Stimulated activated CD4-positive, alpha-beta T cell treated with anti-CD3 and anti-CD28 coated beads, Interleukin-4, amount 100 ng/mL, for 1 hour (primary cell): ENCODE results near the gene INPP5A.
"Not testable (repeated sequence)": the region's sequence is repeated elsewhere in the genome, so short reads cannot be mapped to it uniquely, and the experiment has no call there.

Experiments
- DNase-seq: peaks from one replicate; pipeline ENCODE4 v3.0.0-alpha.2; 2020

INPP5A gene

GRCh38 chr10:132584081-132584480 is 46.5 kb downstream of the INPP5A start:
- no peak for DNase-seq

GRCh38 chr10:132585732-132586722 is 48.4 kb downstream of the INPP5A start:
- DNase-seq = no peak

- no peak for DNase-seq
Observed at GRCh38 chr10:132586739-132587138, 49.2 kb downstream of the INPP5A start.

- no peak for DNase-seq
Observed at GRCh38 chr10:132587175-132587574, 49.6 kb downstream of the INPP5A start.

- no peak for DNase-seq
Observed at GRCh38 chr10:132588301-132589013, 50.9 kb downstream of the INPP5A start.

GRCh38 chr10:132589015-132589414 is 51.4 kb downstream of the INPP5A start:
- no peak for DNase-seq

- DNase-seq = no peak
Observed at GRCh38 chr10:132589681-132590080, 52.1 kb downstream of the INPP5A start.

GRCh38 chr10:132590094-132590751 is 52.6 kb downstream of the INPP5A start:
- DNase-seq = no peak

GRCh38 chr10:132590752-132591121 is 53.1 kb downstream of the INPP5A start:
- no peak for DNase-seq

- DNase-seq = no peak
Observed at GRCh38 chr10:132591166-132591971, 53.8 kb downstream of the INPP5A start.

GRCh38 chr10:132592790-132593383 is 55.3 kb downstream of the INPP5A start:
- DNase-seq = no peak

GRCh38 chr10:132593389-132593788 is 55.8 kb downstream of the INPP5A start:
- DNase-seq = no peak

GRCh38 chr10:132593900-132594876 is 56.6 kb downstream of the INPP5A start:
- DNase-seq = no peak

GRCh38 chr10:132595021-132595420 is 57.4 kb downstream of the INPP5A start:
- no peak for DNase-seq

GRCh38 chr10:132595854-132596253 is 58.3 kb downstream of the INPP5A start:
- DNase-seq = no peak

- no peak for DNase-seq
Observed at GRCh38 chr10:132596742-132597279, 59.2 kb downstream of the INPP5A start.

- DNase-seq = no peak
Observed at GRCh38 chr10:132597654-132598053, 60.1 kb downstream of the INPP5A start.

- DNase-seq = not testable (repeated sequence)
Observed at GRCh38 chr10:132599023-132599618, 61.5 kb downstream of the INPP5A start.

GRCh38 chr10:132599732-132600131 is 62.1 kb downstream of the INPP5A start:
- DNase-seq = no peak

- no peak for DNase-seq
Observed at GRCh38 chr10:132600416-132600815, 62.8 kb downstream of the INPP5A start.
